Activated CD4-positive, alpha-beta T cell treated with anti-CD3 and anti-CD28 coated beads, Interleukin-2, amount 10 ng/mL, durations not matched to agents 24 days and 14 days (primary cell): ENCODE measurements around the gene MT4. TPM values are rescaled to one million over a fixed set of nuclear protein-coding genes. Genes with fewer than 3 reads are reported as not detected.

Source experiments
- DNase-seq: peaks from one replicate; pipeline ENCODE4 v3.0.0; 2022
- H3K27ac Mint-ChIP-seq: one replicate; pipeline ENCODE4 v1.8.0; 2022; ENCODE audit warnings: mild to moderate bottlenecking, mixed read lengths
- H3K27me3 Mint-ChIP-seq: one replicate; pipeline ENCODE4 v1.8.0; 2022; ENCODE audit warnings: mixed read lengths
- H3K36me3 Mint-ChIP-seq: one replicate; pipeline ENCODE4 v1.8.0; 2022; ENCODE audit warnings: low read depth, mild to moderate bottlenecking, mixed read lengths
- H3K4me1 Mint-ChIP-seq: one replicate; pipeline ENCODE4 v1.8.0; 2021; ENCODE audit warnings: mixed read lengths
- H3K4me3 Mint-ChIP-seq: one replicate; pipeline ENCODE4 v1.8.0; 2022; ENCODE audit warnings: mild to moderate bottlenecking, moderate library complexity, mixed read lengths
- H3K9me3 Mint-ChIP-seq: one replicate; pipeline ENCODE4 v1.8.0; 2021; ENCODE audit warnings: mixed read lengths
- intact Hi-C: fragments of 100-400 bp; cut with micrococcal nuclease; formaldehyde crosslinking; loops from one replicate; pipeline ENCODE4 v1.15.1; 2023
- total RNA-seq: library from RNA; stranded (reverse); gene quantifications from 2 replicates; pipeline ENCODE4 v1.2.3, GENCODE V29; 2022

MT4 gene
- not detected in 2 replicates for total RNA-seq

DNA sequence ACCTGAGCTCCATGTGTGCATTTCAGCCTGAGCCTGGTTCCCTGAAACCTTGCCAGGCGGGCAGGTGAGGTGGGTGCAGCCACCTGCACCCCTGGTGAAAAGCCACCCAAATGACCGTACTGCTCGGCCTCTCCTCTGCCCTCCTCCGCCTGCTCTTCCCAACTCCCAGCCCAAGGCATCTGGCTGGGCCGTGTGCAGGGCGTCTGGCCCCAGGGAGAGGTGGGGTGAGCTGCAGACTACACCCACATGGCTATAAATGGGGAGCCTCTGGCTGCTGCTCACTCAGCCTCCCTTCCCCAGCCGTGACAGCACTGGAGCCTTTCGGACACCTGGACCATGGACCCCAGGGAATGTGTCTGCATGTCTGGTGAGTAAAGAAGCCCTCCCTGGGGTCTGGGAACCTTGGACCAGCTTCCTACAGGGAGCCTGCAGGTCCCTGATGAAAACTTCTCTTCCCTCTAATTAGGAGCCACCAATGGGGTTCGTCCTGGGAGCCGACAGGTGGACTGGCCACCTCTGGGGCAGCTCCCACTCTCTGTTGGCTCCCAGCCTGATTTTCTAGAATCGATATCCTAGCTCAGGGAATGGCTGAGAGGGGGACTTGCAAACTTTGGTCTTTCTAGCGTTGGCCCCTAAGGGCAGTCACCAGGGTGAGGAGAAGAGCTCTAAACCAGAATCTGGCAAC, at the start of gene MT4:
Gene MT4, plus strand, starts transcription at position 281 of the 685 bp plus-strand sequence. Its CDS starts 56 bp downstream, at position 337.
- no peak for DNase-seq
- no peak within 1 kb of the TSS for H3K27ac Mint-ChIP-seq

DNA sequence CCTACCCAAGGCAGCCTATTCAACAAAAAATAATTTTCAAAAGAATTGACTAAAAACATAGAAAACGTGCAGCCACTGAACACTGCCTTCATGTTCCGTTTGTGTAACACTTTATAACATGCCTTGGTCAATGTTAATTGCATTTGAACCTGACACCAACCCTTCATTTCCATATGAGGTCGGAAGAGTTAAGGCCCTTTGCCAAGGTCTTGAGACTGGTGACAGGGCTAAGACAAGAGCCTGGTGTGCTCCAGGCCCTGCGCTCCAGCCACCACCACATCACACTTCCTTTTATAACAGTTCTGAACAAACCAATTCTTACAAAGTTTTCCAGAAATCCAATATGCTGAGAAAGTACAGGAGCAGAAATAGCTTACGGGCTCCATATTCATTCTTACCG, 49.2 kb upstream of the MT4 start:
- peaks cover 2% of the 10 kb centered on the region for H3K36me3 Mint-ChIP-seq

More for the DNA sequence above, at the start of gene MT4:
- intact Hi-C loops = no loop called here
- Mint-ChIP-seq H3K27me3 (peaks cover 12% of the 10 kb centered on the region), H3K36me3 (no peaks in the 10 kb centered on the region), H3K4me1 (peaks cover 3% of the 10 kb centered on the region), H3K9me3 (no peaks in the 10 kb centered on the region), H3K4me3 (no peak within 1 kb of the TSS)

DNA sequence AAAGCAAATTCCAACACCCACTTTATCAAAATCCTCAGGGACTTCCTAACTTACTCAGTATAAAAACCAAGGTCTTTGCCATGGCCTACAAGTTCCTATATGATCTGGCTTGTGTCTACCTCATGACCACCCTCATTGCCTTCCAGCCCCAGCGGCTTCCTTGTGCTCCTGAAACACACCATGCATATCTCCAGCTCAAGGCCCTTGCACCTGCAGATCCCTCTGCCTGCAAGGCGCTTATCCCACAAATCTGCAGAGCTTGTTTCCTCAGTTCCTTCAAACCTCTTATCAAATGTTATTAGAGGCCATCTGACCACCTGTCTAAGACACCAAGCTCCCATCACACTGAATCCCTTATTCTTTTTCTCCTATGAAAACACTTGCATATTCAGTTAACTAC, 47.7 kb upstream of the MT4 start:
- Mint-ChIP-seq H3K9me3 (no peaks in the 10 kb centered on the region), H3K27me3 (no peaks in the 10 kb centered on the region), H3K36me3 (peaks cover 2% of the 10 kb centered on the region), H3K4me3 (no peak overlapping the region), H3K4me1 (peaks cover 24% of the 10 kb centered on the region), H3K27ac (no peak overlapping the region)
- DNase-seq = no peak
- intact Hi-C loops = loop anchor here (10.0 kb wide), 1 partner anchor 188 kb away; no protein-coding TSS in a partner anchor

More for the DNA sequence above, 49.2 kb upstream of the MT4 start:
- Mint-ChIP-seq H3K9me3 (no peaks in the 10 kb centered on the region), H3K27ac (no peak overlapping the region), H3K27me3 (no peaks in the 10 kb centered on the region), H3K4me1 (peaks cover 23% of the 10 kb centered on the region), H3K4me3 (no peak overlapping the region)
- intact Hi-C loops = loop anchor here (10.0 kb wide), 1 partner anchor 189 kb away; no protein-coding TSS in a partner anchor
- no peak for DNase-seq

DNA sequence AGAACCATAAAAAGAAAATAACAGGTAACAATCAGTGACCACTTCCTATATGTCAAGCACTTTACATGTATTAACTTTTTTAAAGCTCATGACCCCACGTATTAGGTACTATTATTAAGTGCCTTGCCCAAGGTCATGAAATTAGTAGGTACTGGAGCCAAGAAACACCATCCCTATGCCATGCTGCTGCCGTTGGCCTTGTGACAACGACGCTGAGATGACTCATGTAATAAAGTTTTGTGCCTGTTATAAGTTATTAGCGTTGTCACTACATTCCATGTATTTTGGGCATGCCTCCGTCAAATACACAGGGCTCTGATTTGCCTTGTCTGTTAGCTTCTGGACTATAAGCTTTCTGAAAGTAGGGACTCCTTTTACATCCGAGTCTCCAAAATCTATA, 46.4 kb upstream of the MT4 start:
- intact Hi-C loops = loop anchor here (10.0 kb wide), 1 partner anchor 186 kb away; no protein-coding TSS in a partner anchor
- no peak for DNase-seq
- no peaks in the 10 kb centered on the region for H3K36me3 Mint-ChIP-seq
- no peaks in the 10 kb centered on the region for H3K9me3 Mint-ChIP-seq
- peak overlapping the region; percentile 85 for H3K4me3 Mint-ChIP-seq
- H3K27me3 Mint-ChIP-seq = no peaks in the 10 kb centered on the region
- H3K27ac Mint-ChIP-seq = no peak overlapping the region
- H3K4me1 Mint-ChIP-seq = peaks cover 22% of the 10 kb centered on the region

DNA sequence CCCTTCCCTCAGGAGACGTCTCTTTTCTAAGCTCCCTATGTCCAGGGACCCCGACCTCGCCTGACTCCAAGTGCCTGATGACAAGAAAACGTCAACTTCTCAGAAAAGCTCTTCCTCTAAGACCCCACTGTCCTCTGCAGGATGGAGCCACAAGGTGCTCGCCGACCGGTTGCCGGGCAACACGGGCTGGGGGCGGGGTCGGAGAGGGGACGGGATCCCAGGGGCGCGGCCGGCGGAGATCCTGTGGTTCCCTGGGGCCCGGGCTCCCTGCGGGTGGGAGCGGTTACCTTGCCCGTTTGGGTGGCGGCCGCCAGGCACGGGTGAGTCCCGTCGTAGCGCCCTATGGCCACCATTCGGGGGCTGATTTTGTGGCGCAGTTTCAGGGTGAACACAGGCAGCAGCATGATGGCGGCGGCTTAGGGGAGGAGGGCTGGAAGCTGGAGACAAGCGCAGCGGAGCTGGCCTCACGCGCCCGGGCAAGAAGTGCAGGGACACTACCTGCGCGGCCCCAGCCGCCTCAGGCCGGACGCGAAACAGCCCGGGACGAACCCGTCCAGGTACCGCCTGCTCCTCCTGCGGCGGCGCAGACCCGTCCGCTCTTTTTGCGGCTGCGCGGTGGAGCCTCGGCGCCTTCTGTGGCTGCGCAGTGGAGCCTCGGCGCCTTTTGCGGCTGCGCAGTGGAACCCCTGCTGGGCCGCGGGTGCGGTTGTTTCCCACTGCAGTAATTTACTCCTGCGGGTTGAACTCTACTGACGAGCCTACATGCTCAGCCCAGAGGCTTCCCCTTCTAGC, 45.2 kb upstream of the MT4 start, which contains the start of gene BBS2:
Gene BBS2, minus strand, starts transcription at position 566 of the 792 bp plus-strand sequence. Its CDS starts 162 bp downstream, at position 404.
- Mint-ChIP-seq H3K9me3 (no peaks in the 10 kb centered on the region), H3K27me3 (no peaks in the 10 kb centered on the region), H3K4me1 (peaks cover 16% of the 10 kb centered on the region), H3K36me3 (no peaks in the 10 kb centered on the region), H3K27ac (peak within 1 kb of the TSS; percentile 71), H3K4me3 (peak within 1 kb of the TSS; percentile 85)
- DNase-seq = peak; percentile 97
- intact Hi-C loops = loop anchor here (10.0 kb wide), 1 partner anchor 185 kb away; no protein-coding TSS in a partner anchor

DNA sequence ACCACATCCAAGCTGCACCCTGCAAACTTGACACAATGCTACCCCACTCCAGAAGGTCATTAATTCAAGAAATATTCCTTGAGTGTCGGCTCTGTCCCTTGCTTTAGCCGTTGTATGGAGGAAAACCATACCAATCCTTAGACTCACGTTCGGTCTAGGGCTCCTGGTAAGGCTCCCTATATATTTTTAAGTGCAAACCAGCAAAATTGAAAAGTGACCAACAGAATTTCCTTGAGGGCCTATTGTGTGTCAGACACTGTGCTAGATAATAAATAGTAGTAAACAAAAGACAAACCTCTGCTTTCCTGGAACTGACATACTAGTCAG, 44.7 kb upstream of the MT4 start:
- intact Hi-C loops = no loop called here

DNA sequence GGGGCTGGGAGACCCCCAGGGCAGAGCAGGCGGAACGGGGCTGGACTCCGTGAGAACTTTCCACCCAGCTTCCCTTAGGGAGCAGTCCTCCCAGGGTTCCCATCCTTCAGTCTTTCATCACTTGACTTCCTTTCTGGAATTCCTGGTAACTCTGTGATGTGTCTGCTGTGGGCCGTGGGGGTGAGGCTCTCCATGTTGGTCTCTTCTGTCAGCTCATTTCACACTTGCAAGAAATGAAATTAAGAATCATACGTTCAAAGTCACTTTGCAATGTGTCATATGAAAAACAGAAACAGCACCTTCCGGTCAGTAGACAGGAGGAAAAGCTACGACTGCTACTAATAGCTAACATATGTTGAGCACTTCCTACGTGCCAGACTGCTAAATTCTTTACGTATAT, 39.6 kb upstream of the MT4 start:
- H3K27ac Mint-ChIP-seq = no peak overlapping the region
- peaks cover 6% of the 10 kb centered on the region for H3K4me1 Mint-ChIP-seq
- H3K4me3 Mint-ChIP-seq = no peak overlapping the region
- peaks cover 18% of the 10 kb centered on the region for H3K27me3 Mint-ChIP-seq
- intact Hi-C loops = no loop called here
- no peaks in the 10 kb centered on the region for H3K9me3 Mint-ChIP-seq
- H3K36me3 Mint-ChIP-seq = no peaks in the 10 kb centered on the region
- no peak for DNase-seq

More for the DNA sequence above, 44.7 kb upstream of the MT4 start:
- peak overlapping the region; percentile 71 for H3K27ac Mint-ChIP-seq
- peak overlapping the region; percentile 85 for H3K4me3 Mint-ChIP-seq
- H3K36me3 Mint-ChIP-seq = no peaks in the 10 kb centered on the region
- H3K4me1 Mint-ChIP-seq = peaks cover 16% of the 10 kb centered on the region
- H3K27me3 Mint-ChIP-seq = no peaks in the 10 kb centered on the region
- no peaks in the 10 kb centered on the region for H3K9me3 Mint-ChIP-seq
- no peak for DNase-seq

DNA sequence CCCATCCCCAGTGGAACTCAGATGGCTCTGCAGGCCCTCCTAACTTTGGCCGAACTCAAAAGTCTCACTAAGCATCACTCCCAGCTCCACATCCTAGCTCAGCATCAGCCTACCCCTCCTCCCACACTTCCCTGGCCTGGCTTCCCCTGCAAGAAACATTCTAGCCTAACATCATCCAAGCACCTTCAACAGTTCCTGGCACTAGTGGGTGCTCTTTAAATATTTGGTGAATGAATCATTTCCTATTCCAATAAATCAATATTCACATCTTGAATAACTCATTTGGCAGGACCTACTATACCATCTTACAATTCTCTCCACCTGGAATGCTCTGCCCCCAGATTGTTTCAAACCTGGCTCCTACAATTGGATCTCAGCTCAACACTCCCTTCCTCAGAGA, 34.0 kb upstream of the MT4 start:
- Mint-ChIP-seq H3K27me3 (peaks cover 37% of the 10 kb centered on the region), H3K4me1 (no peaks in the 10 kb centered on the region), H3K27ac (no peak overlapping the region), H3K36me3 (no peaks in the 10 kb centered on the region), H3K9me3 (no peaks in the 10 kb centered on the region), H3K4me3 (no peak overlapping the region)
- no peak for DNase-seq
- intact Hi-C loops = no loop called here

DNA sequence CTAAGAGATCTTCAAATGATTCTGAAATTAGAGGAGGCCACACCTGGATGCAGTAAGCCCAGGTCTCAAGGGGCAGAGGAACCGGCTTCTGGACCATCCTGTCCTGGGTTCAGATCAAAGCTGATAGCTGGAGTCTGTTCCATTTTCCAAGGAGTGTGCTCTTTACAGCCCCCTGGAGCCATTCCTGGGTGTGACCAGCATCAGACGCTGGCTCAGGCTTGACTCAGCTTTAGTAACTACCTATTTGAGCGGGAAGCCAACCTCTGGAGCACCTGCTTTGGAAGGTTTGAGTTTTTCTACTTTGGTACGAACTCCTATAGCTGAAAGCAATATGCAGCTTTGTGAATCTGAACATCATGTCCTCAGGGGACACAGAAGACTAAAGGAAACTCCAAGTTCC, 32.2 kb upstream of the MT4 start:
- Mint-ChIP-seq H3K27ac (no peak overlapping the region), H3K27me3 (peaks cover 38% of the 10 kb centered on the region), H3K4me3 (no peak overlapping the region), H3K9me3 (no peaks in the 10 kb centered on the region), H3K4me1 (no peaks in the 10 kb centered on the region), H3K36me3 (no peaks in the 10 kb centered on the region)
- DNase-seq = no peak
- intact Hi-C loops = no loop called here

DNA sequence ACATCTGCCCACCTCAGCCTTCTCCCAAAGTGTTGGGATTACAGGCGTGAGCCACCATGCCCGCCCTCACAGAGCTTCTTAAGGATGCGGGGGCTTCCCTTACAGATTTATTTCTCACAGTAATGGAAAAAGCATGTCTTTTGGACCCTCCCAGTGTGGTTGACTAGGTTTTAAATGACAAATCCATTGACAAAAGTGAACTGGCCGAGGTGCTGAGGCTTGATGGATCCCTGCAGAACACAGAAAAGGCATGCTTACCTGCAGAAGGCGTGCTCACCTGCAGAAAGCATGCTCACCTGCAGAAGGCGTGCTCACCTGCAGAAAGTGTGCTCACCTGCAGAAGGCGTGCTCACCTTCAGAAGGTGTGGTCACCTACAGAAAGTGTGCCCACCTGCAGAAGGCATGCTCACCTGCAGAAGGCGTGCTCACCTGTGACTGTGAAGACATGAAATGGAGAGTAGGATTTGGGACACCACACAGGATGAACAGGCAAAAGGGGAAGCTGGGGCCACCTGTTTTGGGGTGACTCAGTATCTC, 30.0 kb upstream of the MT4 start:
- Mint-ChIP-seq H3K4me1 (no peaks in the 10 kb centered on the region), H3K9me3 (no peaks in the 10 kb centered on the region), H3K4me3 (no peak overlapping the region), H3K27me3 (peaks cover 31% of the 10 kb centered on the region), H3K27ac (no peak overlapping the region), H3K36me3 (no peaks in the 10 kb centered on the region)
- intact Hi-C loops = no loop called here
- no peak for DNase-seq

DNA sequence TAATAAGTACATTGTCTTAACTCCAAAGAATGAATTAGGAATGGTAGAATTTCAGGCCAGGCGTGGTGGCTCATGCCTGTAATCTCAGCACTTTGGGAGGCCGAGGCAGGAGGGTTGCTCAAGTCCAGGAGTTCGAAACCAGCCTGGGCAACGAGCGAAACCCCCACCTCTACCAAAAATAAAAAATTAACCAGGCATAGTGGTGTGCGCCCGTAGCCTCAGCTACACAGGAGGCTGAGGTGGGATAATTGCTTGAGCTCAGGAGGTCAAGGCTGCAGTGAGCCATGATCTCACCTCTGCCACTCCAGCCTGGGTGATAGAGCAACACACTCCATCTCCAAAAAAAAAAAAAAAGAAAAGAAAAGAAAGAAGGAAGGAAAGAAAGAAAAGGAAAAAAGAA, 26.5 kb upstream of the MT4 start:
- DNase-seq = no peak
- peaks cover 29% of the 10 kb centered on the region for H3K27me3 Mint-ChIP-seq
- no peak overlapping the region for H3K27ac Mint-ChIP-seq
- H3K9me3 Mint-ChIP-seq = no peaks in the 10 kb centered on the region
- intact Hi-C loops = no loop called here
- no peak overlapping the region for H3K4me3 Mint-ChIP-seq
- H3K4me1 Mint-ChIP-seq = no peaks in the 10 kb centered on the region
- H3K36me3 Mint-ChIP-seq = no peaks in the 10 kb centered on the region

DNA sequence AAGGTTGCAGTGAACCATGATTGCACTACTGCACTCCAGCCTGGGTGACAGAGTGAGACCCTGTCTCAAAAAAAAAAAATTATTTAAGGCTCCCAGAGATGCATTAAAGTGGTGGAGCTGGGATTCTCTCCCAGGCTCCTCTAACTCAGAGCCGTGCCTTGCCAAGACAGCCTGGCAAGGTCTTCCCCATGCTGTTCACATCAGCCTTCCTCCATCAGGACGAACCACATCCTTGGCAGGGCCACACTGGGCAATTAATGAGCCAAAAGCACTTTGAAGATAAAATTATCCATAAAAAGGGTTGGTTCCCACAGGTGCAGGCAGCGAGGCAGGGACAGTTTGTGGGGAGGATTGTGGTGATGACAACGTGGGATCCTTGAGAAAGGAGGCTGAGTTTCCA, 25.2 kb upstream of the MT4 start:
- H3K27ac Mint-ChIP-seq = no peak overlapping the region
- intact Hi-C loops = no loop called here
- H3K27me3 Mint-ChIP-seq = peaks cover 24% of the 10 kb centered on the region
- no peak overlapping the region for H3K4me3 Mint-ChIP-seq
- H3K9me3 Mint-ChIP-seq = no peaks in the 10 kb centered on the region
- no peaks in the 10 kb centered on the region for H3K36me3 Mint-ChIP-seq
- DNase-seq = no peak
- no peaks in the 10 kb centered on the region for H3K4me1 Mint-ChIP-seq

DNA sequence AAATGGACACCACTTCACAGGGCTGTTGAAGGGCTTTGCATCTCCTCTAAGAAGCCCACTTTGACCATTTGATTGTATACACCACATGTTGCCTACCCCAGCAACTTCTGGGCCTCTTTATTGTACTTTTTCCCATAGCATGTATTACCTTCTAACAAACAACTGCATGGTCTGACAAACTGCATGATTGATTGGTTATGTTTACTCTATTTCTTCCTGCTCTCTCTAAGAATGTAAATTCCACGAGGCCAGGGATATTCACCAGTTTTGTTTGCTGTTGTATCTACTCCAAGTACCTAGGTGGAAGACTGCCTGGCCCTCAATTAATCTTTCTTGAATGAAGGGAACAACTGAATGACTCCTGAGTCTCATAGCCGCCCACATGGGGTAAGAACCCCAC, 22.8 kb upstream of the MT4 start:
- Mint-ChIP-seq H3K27ac (no peak overlapping the region), H3K27me3 (peaks cover 21% of the 10 kb centered on the region)

More for the DNA sequence above, 22.8 kb upstream of the MT4 start:
- Mint-ChIP-seq H3K4me3 (no peak overlapping the region), H3K4me1 (peaks cover 2% of the 10 kb centered on the region), H3K9me3 (no peaks in the 10 kb centered on the region), H3K36me3 (no peaks in the 10 kb centered on the region)
- intact Hi-C loops = no loop called here
- no peak for DNase-seq
